Measurements from ENCODE around the gene BCL2L13. TPM values are rescaled to one million over a fixed set of nuclear protein-coding genes. Genes with fewer than 3 reads are reported as not detected.

Gene BCL2L13, protein sequence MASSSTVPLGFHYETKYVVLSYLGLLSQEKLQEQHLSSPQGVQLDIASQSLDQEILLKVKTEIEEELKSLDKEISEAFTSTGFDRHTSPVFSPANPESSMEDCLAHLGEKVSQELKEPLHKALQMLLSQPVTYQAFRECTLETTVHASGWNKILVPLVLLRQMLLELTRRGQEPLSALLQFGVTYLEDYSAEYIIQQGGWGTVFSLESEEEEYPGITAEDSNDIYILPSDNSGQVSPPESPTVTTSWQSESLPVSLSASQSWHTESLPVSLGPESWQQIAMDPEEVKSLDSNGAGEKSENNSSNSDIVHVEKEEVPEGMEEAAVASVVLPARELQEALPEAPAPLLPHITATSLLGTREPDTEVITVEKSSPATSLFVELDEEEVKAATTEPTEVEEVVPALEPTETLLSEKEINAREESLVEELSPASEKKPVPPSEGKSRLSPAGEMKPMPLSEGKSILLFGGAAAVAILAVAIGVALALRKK
- 10 to 100 TPM; 28.3 to 32.6 TPM for total RNA-seq
- polyA plus RNA-seq, result 10 to 100 TPM; 33.1 to 39.2 TPM

DNA sequence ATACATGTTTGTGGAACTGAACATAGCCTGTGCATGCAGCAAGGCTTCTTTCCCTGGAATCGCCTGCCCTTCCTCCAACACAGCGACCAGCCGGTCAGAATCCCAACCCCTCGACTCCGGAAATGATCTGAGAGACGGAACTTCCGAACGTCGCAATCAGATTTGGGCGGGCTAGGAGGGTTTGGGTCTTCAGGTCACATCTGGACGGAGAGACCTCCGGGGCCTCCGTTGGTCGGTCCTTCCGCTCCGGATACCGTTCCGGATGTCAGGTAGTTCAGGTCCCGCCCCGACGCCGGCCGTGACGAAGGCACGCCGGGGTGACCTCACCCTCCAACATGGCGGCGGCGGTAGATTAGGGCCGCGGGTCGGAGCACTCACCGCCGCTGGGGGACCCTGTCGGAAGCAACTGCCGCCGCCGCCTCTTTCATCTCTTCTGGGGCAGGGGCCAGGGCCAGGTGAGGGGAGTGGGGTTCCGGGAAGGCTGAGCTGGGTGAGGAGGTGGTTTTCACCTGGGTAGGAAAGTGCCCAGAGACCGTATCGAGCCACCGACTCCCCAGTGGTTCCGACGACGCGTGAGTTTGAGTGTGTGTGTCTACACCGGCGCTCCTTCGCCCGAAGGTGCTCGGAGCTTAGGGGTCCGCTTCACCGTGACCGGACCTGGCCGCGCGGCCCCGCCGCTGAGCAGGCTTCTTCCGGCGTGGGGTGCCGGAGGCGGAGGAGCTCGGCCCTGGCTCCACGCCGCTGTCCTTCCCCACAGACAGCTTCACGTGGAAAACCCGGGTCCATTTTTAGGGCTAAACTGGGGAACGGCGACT, at the start of gene BCL2L13:
Gene BCL2L13, plus strand, starts transcription at position 326 of the 815 bp plus-strand sequence. CDS start 16,955 bp downstream, outside the sequence.
- Histone ChIP-seq H3K36me3 (ENCODE audit: insufficient read depth, low read length) (no peaks in the 10 kb centered on the region), H3K27ac (ENCODE audit: low read depth, low read length) (peak within 1 kb of the TSS; percentile 98), H3K4me1 (ENCODE audit: insufficient read depth, low read length) (peaks cover 23% of the 10 kb centered on the region), H3K4me3 (ENCODE audit: low read length in 2 of 2) (peak within 1 kb of the TSS; percentile 71 to 87), H3K9me3 (ENCODE audit: control insufficient read depth in 1 of 2, low read length in 2 of 2) (no peaks in the 10 kb centered on the region), H3K27me3 (ENCODE audit: insufficient read depth, low read length) (no peaks in the 10 kb centered on the region)
- H3K9me3 Mint-ChIP-seq, result no peaks in the 10 kb centered on the region
- no peaks in the 10 kb centered on the region for H3K27me3 Mint-ChIP-seq
- ChIA-PET CTCF (ENCODE audit: partially characterized antibody) (interaction anchor here (1.2 kb wide), 1 partner anchor 467 kb away, joined by 4 read pairs; no protein-coding TSS in a partner anchor), POLR2A (ENCODE audit: partially characterized antibody) (interaction anchor here (0.7 to 1.7 kb wide), 8 partner anchors 9 to 439 kb away, joined by 3 to 13 read pairs (median 5); partner anchors contain the start of genes ADA2, ATP6V1E1 and PEX26)
- peaks cover 4 to 22% of the 10 kb centered on the region in 2 donors for H3K36me3 Mint-ChIP-seq
- peak; percentile 86 to 91 (median 89) for DNase-seq
- intact Hi-C loops (cut with micrococcal nuclease), result loop anchor here (1.0 to 5.0 kb wide), 4 partner anchors 10 to 554 kb away; partner anchors contain the start of genes ATP6V1E1, IL17RA and PEX26
- H3K4me1 Mint-ChIP-seq, result peaks cover 17 to 45% (median 23%) of the 10 kb centered on the region in 4 donors
- H3K4me3 Mint-ChIP-seq, result peak within 1 kb of the TSS; percentile 89 to 93 (median 92)
- H3K27ac Mint-ChIP-seq, result peak within 1 kb of the TSS; percentile 94 to 99 (median 98)

DNA sequence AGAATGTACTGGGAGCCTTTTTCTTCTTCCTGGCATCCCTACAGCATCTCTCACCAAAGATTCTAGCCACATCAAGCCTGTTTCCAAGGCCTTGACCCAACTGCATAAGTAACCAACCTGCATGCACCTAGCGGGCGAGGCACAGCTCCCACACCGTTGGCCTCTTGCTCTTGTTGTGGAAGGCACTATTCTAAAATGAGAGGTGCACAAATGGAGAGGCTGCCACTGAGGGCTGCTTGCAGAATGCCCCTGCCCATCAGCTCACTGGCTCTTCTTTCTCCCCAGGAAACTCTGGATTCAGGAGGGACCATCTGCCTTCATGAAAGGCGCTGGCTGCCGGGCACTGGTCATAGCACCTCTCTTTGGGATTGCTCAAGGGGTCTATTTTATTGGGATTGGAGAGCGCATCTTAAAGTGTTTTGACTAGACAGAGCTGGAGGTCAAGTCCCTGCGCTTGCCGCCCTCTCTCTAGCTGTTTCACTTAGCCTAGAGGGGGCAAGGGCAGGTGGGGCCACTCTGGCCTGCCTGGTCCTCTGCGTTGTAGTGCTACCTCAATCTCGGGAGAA, 48.7 kb upstream of the BCL2L13 start:
- Histone ChIP-seq H3K4me3 (ENCODE audit: low read length in 2 of 2) (no peak overlapping the region), H3K9me3 (ENCODE audit: control insufficient read depth in 1 of 2, low read length in 2 of 2) (no peaks in the 10 kb centered on the region), H3K27me3 (ENCODE audit: insufficient read depth, low read length) (no peaks in the 10 kb centered on the region), H3K27ac (ENCODE audit: low read depth, low read length) (no peak overlapping the region), H3K36me3 (ENCODE audit: insufficient read depth, low read length) (peaks cover 27% of the 10 kb centered on the region), H3K4me1 (ENCODE audit: insufficient read depth, low read length) (no peaks in the 10 kb centered on the region)
- Mint-ChIP-seq H3K36me3 (peaks cover 30 to 40% of the 10 kb centered on the region in 2 donors), H3K4me1 (no peaks in the 10 kb centered on the region), H3K27me3 (no peaks in the 10 kb centered on the region), H3K27ac (peak overlapping the region in 4 of 7 donors; percentile 14 to 70 (median 60)), H3K9me3 (no peaks in the 10 kb centered on the region), H3K4me3 (no peak overlapping the region)
- CTCF ChIA-PET (ENCODE audit: partially characterized antibody), result no interaction called here
- intact Hi-C loops (cut with micrococcal nuclease), result no loop called here
- DNase-seq, result no peak
- POLR2A ChIA-PET (ENCODE audit: partially characterized antibody), result no interaction called here

DNA sequence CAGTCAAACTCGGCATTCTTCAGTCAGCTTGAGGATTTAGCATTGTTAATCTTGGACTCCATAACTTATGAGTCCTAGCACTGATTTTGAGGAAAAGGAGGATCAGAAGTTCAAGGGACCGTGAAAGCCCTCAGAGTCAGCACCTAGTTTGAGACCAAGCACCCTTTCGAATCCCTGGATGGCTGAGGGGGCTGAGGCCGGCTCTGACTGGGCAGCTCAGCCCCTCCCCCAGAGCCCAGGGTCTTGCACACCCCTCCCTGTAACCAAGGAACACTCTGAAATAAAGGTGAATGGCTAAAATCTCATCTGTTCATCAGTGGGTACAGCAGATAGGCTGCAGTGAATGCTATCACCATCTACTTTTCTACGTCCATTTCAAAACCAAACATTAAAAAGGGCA, 48.0 kb upstream of the BCL2L13 start:
- H3K27me3 Mint-ChIP-seq, result no peaks in the 10 kb centered on the region
- no peaks in the 10 kb centered on the region for H3K4me1 Mint-ChIP-seq
- no peaks in the 10 kb centered on the region for H3K9me3 Mint-ChIP-seq
- H3K36me3 Mint-ChIP-seq, result peaks cover 35 to 47% of the 10 kb centered on the region in 2 donors
- Histone ChIP-seq H3K4me1 (ENCODE audit: insufficient read depth, low read length) (no peaks in the 10 kb centered on the region), H3K27me3 (ENCODE audit: insufficient read depth, low read length) (no peaks in the 10 kb centered on the region), H3K36me3 (ENCODE audit: insufficient read depth, low read length) (peaks cover 31% of the 10 kb centered on the region), H3K27ac (ENCODE audit: low read depth, low read length) (no peak overlapping the region), H3K9me3 (ENCODE audit: control insufficient read depth in 1 of 2, low read length in 2 of 2) (no peaks in the 10 kb centered on the region), H3K4me3 (ENCODE audit: low read length in 2 of 2) (no peak overlapping the region)
- ChIA-PET POLR2A (ENCODE audit: partially characterized antibody) (no interaction called here), CTCF (ENCODE audit: partially characterized antibody) (no interaction called here)
- intact Hi-C loops (cut with micrococcal nuclease), result no loop called here
- H3K4me3 Mint-ChIP-seq, result no peak overlapping the region
- no peak overlapping the region for H3K27ac Mint-ChIP-seq
- DNase-seq, result no peak

DNA sequence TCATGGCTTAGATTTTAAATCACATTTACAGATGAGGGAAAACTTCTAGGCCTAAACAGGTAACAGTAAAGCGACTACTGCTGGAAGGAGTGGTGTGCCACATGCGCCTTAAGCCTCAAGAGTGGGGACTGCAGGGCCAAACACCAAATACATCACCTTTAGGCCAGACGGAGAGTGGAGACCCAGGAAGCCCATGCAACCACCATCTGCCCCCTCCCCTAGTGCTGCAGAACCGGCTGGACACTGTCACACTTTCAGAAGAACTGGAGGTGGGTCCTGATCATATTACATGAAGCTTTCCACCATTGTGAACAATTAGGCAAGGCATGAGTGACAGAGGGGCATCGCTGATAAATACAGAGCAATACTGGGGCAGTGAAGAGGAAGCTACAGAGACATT, 46.4 kb upstream of the BCL2L13 start:
- CTCF ChIA-PET (ENCODE audit: partially characterized antibody), result no interaction called here
- peaks cover 49 to 59% of the 10 kb centered on the region in 2 donors for H3K36me3 Mint-ChIP-seq
- no peak overlapping the region for H3K4me3 Mint-ChIP-seq
- intact Hi-C loops (cut with micrococcal nuclease), result no loop called here
- Histone ChIP-seq H3K36me3 (ENCODE audit: insufficient read depth, low read length) (peaks cover 41% of the 10 kb centered on the region), H3K27ac (ENCODE audit: low read depth, low read length) (no peak overlapping the region), H3K9me3 (ENCODE audit: control insufficient read depth in 1 of 2, low read length in 2 of 2) (no peaks in the 10 kb centered on the region), H3K4me1 (ENCODE audit: insufficient read depth, low read length) (no peaks in the 10 kb centered on the region), H3K4me3 (ENCODE audit: low read length in 2 of 2) (no peak overlapping the region), H3K27me3 (ENCODE audit: insufficient read depth, low read length) (no peaks in the 10 kb centered on the region)
- DNase-seq, result no peak
- H3K27me3 Mint-ChIP-seq, result no peaks in the 10 kb centered on the region
- H3K9me3 Mint-ChIP-seq, result no peaks in the 10 kb centered on the region
- H3K4me1 Mint-ChIP-seq, result peaks cover 0 to under 1% (median 0%) of the 10 kb centered on the region in 4 donors
- H3K27ac Mint-ChIP-seq, result no peak overlapping the region
- POLR2A ChIA-PET (ENCODE audit: partially characterized antibody), result no interaction called here

DNA sequence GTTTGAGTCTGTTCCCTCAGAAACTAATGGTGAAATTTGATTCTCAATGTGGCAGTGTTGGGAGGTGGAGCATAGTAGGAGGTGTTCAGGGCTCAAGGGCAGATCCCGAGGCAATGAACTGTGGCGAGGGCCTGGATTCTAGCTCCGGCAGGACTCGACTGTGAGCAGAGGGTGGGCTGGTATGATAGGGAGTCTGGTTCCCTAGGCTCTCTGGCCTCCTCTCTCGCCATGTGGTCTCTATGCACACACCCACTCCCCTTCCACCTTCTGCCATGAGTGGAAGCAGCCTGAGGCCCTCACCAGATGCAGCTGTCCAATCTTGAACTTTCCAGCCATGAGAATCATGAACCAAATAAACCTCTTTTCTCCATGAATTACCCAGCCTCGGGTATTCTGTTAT, 42.3 kb upstream of the BCL2L13 start:
- CTCF ChIA-PET (ENCODE audit: partially characterized antibody), result no interaction called here
- H3K27ac ChIP-seq (ENCODE audit: low read depth, low read length), result no peak overlapping the region
- H3K4me1 ChIP-seq (ENCODE audit: insufficient read depth, low read length), result no peaks in the 10 kb centered on the region
- intact Hi-C loops (cut with micrococcal nuclease), result no loop called here
- H3K4me3 Mint-ChIP-seq, result no peak overlapping the region
- H3K4me1 Mint-ChIP-seq, result peaks cover 0 to 4% (median 2%) of the 10 kb centered on the region in 4 donors
- H3K9me3 ChIP-seq (ENCODE audit: control insufficient read depth in 1 of 2, low read length in 2 of 2), result no peaks in the 10 kb centered on the region
- POLR2A ChIA-PET (ENCODE audit: partially characterized antibody), result no interaction called here
- H3K27me3 Mint-ChIP-seq, result no peaks in the 10 kb centered on the region
- peak overlapping the region in 2 of 7 donors; percentile 22 to 30 for H3K27ac Mint-ChIP-seq
- H3K36me3 Mint-ChIP-seq, result peaks cover 62 to 87% of the 10 kb centered on the region in 2 donors
- H3K9me3 Mint-ChIP-seq, result no peaks in the 10 kb centered on the region
- peaks cover 67% of the 10 kb centered on the region for H3K36me3 ChIP-seq (ENCODE audit: insufficient read depth, low read length)
- H3K4me3 ChIP-seq (ENCODE audit: low read length in 2 of 2), result no peak overlapping the region
- DNase-seq, result no peak
- H3K27me3 ChIP-seq (ENCODE audit: insufficient read depth, low read length), result no peaks in the 10 kb centered on the region

DNA sequence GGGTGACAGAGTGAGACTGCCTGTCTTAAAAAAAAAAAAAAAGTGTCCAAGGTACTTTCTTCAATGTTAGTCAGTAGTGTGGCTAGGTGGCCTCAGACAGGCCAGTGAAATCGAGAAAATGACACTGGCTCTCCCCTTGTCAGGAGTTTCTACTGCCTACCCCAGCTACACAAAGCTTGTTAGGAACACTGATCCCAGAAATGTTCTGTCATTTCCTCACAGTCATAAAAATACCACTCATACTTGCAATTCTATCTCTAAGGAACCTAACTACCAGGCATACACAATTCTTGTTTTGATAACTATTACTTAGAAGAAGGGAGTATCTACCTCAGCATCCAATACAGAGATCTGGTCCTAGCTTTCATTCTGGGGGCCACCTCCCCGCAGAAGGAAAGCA, 41.3 kb upstream of the BCL2L13 start:
- Mint-ChIP-seq H3K9me3 (no peaks in the 10 kb centered on the region), H3K27me3 (no peaks in the 10 kb centered on the region), H3K27ac (peak overlapping the region in 1 of 7 donors; percentile 23), H3K4me3 (no peak overlapping the region), H3K4me1 (peaks cover 0 to 4% (median 2%) of the 10 kb centered on the region in 4 donors), H3K36me3 (peaks cover 55 to 87% of the 10 kb centered on the region in 2 donors)
- Histone ChIP-seq H3K27me3 (ENCODE audit: insufficient read depth, low read length) (no peaks in the 10 kb centered on the region), H3K4me1 (ENCODE audit: insufficient read depth, low read length) (no peaks in the 10 kb centered on the region), H3K36me3 (ENCODE audit: insufficient read depth, low read length) (peaks cover 63% of the 10 kb centered on the region), H3K4me3 (ENCODE audit: low read length in 2 of 2) (no peak overlapping the region), H3K9me3 (ENCODE audit: control insufficient read depth in 1 of 2, low read length in 2 of 2) (no peaks in the 10 kb centered on the region), H3K27ac (ENCODE audit: low read depth, low read length) (no peak overlapping the region)
- ChIA-PET POLR2A (ENCODE audit: partially characterized antibody) (no interaction called here), CTCF (ENCODE audit: partially characterized antibody) (no interaction called here)
- DNase-seq, result no peak
- intact Hi-C loops (cut with micrococcal nuclease), result no loop called here

DNA sequence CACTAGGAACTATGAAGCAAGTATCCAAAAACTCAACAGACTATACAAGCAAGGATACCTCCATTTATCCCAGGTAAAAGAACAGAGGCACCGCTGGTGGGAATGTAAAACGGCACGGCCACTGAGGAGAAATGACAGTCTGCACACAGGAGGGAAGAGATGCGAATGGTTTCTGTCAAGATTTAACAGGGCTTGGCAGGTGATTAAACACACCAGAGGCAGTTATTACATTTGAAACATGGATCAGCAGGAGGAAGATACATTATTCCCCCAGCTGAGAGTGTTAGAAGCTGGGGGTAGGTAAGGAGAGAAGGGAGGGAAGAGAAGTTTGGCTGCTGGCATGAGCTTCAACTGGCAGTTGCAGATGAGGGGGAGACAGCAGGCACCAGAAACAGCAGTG, 40.2 kb upstream of the BCL2L13 start:
- Mint-ChIP-seq H3K4me3 (no peak overlapping the region), H3K27ac (peak overlapping the region in 2 of 7 donors; percentile 4 to 61)

More for the DNA sequence above, 40.2 kb upstream of the BCL2L13 start:
- intact Hi-C loops (cut with micrococcal nuclease), result no loop called here
- Mint-ChIP-seq H3K4me1 (peaks cover 0 to 4% (median 2%) of the 10 kb centered on the region in 4 donors), H3K36me3 (peaks cover 47 to 78% of the 10 kb centered on the region in 2 donors), H3K27me3 (no peaks in the 10 kb centered on the region), H3K9me3 (no peaks in the 10 kb centered on the region)
- no peak for DNase-seq
- H3K27ac ChIP-seq (ENCODE audit: low read depth, low read length), result no peak overlapping the region
- ChIA-PET POLR2A (ENCODE audit: partially characterized antibody) (no interaction called here), CTCF (ENCODE audit: partially characterized antibody) (no interaction called here)
- peaks cover 53% of the 10 kb centered on the region for H3K36me3 ChIP-seq (ENCODE audit: insufficient read depth, low read length)
- H3K27me3 ChIP-seq (ENCODE audit: insufficient read depth, low read length), result no peaks in the 10 kb centered on the region
- H3K9me3 ChIP-seq (ENCODE audit: control insufficient read depth in 1 of 2, low read length in 2 of 2), result no peaks in the 10 kb centered on the region
- H3K4me1 ChIP-seq (ENCODE audit: insufficient read depth, low read length), result no peaks in the 10 kb centered on the region
- H3K4me3 ChIP-seq (ENCODE audit: low read length in 2 of 2), result no peak overlapping the region
